SK-N-MC (cell line): ENCODE data around the gene RBPJ.

ENCODE experiments used
- EZH2 ChIP-seq: fragments of 200-600 bp; sonication (generic); IDR thresholded peaks from one replicate; pipeline ENCODE4 v1.6.1; 2017; ENCODE audit warnings: antibody characterized with exemption
- FOXP2 ChIP-seq: optimal IDR thresholded peaks from 2 replicates; pipeline ENCODE3; 2011; ENCODE audit warnings: mild to moderate bottlenecking, moderate library complexity; ENCODE audit not compliant: insufficient read depth; ENCODE audit errors: extremely low read length, control extremely low read depth
- POLR2AphosphoS5 ChIP-seq: IDR thresholded peaks from 2 replicates; pipeline ENCODE4 v1.6.1; 2012; ENCODE audit warnings: mild to moderate bottlenecking, low read depth, low read length, borderline replicate concordance

- TF ChIP-seq POLR2AphosphoS5, result no peak
- no peak for TF ChIP-seq EZH2
- no peak for TF ChIP-seq FOXP2
Observed at GRCh38 chr4:26385690-26386089, 64.9 kb downstream of the RBPJ start.
